Fibroblast of the aortic adventitia (primary cell): ENCODE results near the gene ZNF205. TPM values are rescaled to one million over a fixed set of nuclear protein-coding genes. Genes with fewer than 3 reads are reported as not detected.
"Not testable (repeated sequence)": the region's sequence is repeated elsewhere in the genome, so short reads cannot be mapped to it uniquely, and the experiment has no call there.

Experiments used
- DNase-seq: peaks from one replicate; pipeline ENCODE4 v3.0.0-alpha.2; 2010; ENCODE audit warnings: low read depth
- H3K4me3 ChIP-seq: 2 replicates; pipeline ENCODE4 v1.5.1; 2011; ENCODE audit warnings: low read depth, mild to moderate bottlenecking, control low read depth, low read length, moderate library complexity
- CTCF ChIP-seq: IDR thresholded peaks from 2 replicates; pipeline ENCODE4 v1.5.1; 2011; ENCODE audit warnings: mild to moderate bottlenecking, low read length, control low read depth, inconsistent platforms; ENCODE audit not compliant: insufficient read depth
- total RNA-seq: library from RNA; depleted of rRNA; stranded (reverse); fragments of >200 nt; gene quantifications from 2 replicates; pipeline ENCODE4 v1.2.3, GENCODE V29; 2012; ENCODE audit warnings: low replicate concordance

ZNF205 gene
- 12.3 and 14.7 TPM in 2 replicates for total RNA-seq

- peak within 1 kb of the TSS; percentile 97 for H3K4me3 ChIP-seq
- peak; percentile 80 for DNase-seq
- no peak for TF ChIP-seq CTCF
Measured at GRCh38 chr16:3112058-3112880, at the start of gene ZNF205. TSS of gene ZNF205 (plus strand) at chr16:3112586. CDS start at chr16:3113431, 845 bp downstream.

GRCh38 chr16:3063625-3064386 lies 48.6 kb upstream of the ZNF205 start:
- no peak overlapping the region for H3K4me3 ChIP-seq
- DNase-seq = no peak
- TF ChIP-seq CTCF = no peak

- H3K4me3 ChIP-seq = peak within 1 kb of the TSS; percentile 57
- DNase-seq = peak; percentile 86
- TF ChIP-seq CTCF = no peak
Measured at GRCh38 chr16:3065069-3065741, 47.2 kb upstream of the ZNF205 start, which contains the start of gene IL32. TSS of gene IL32 (plus strand) at chr16:3065640. CDS start at chr16:3065812, 172 bp downstream.

- H3K4me3 ChIP-seq = peak overlapping the region; percentile 57
- no peak for TF ChIP-seq CTCF
- no peak for DNase-seq
Measured at GRCh38 chr16:3065742-3066439, 46.5 kb upstream of the ZNF205 start.

- no peak for TF ChIP-seq CTCF
- H3K4me3 ChIP-seq = peak overlapping the region; percentile 57
- DNase-seq = no peak
Measured at GRCh38 chr16:3066440-3066748, 46.0 kb upstream of the ZNF205 start.

- no peak overlapping the region for H3K4me3 ChIP-seq
- no peak for DNase-seq
- no peak for TF ChIP-seq CTCF
Measured at GRCh38 chr16:3068487-3068886, 43.9 kb upstream of the ZNF205 start.

GRCh38 chr16:3069146-3069545 lies 43.2 kb upstream of the ZNF205 start:
- not testable (repeated sequence) for H3K4me3 ChIP-seq, DNase-seq
